Putamen (tissue), 1 donor: ENCODE measurements around the gene TRDN.

Experiments
- DNase-seq: peaks from one replicate; pipeline ENCODE4 v3.0.0-alpha.2; 2016; ENCODE audit warnings: low spot score

TRDN gene

GRCh38 chr6:123168892-123169773 is 467.6 kb downstream of the TRDN start:
- no peak for DNase-seq

DNA sequence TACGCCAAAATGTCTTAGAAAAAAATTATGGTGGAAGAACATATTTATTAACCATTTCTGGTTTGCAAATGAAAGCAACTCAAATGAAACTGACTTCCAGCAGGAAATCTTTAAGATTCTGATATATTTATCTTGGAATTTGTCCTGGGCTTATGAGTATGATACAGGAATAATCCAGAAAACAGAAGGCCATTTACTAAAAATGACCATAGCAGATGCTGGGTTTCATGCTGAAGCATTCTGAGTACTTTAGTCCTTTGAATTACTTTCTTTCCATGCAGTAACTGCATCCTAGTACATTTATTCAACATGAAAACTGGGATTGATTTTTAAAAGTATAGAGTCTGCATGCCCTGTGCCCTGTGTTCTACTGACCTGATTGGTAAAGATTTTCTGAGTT is 468.3 kb downstream of the TRDN start:
- DNase-seq = no peak
